ENCODE measurements around the gene TRIP12. TPM values are rescaled to one million over a fixed set of nuclear protein-coding genes. Genes with fewer than 3 reads are reported as not detected.
"Not testable (repeated sequence)": the region's sequence is repeated elsewhere in the genome, so short reads cannot be mapped to it uniquely, and the experiment has no call there.

TRIP12 gene
- total and polyA plus RNA-seq, 2 of the 8 experiments (the other 6 are each of a cell fraction or from before 2014, with no cell fraction given) = 23.1 to 174 TPM

DNA sequence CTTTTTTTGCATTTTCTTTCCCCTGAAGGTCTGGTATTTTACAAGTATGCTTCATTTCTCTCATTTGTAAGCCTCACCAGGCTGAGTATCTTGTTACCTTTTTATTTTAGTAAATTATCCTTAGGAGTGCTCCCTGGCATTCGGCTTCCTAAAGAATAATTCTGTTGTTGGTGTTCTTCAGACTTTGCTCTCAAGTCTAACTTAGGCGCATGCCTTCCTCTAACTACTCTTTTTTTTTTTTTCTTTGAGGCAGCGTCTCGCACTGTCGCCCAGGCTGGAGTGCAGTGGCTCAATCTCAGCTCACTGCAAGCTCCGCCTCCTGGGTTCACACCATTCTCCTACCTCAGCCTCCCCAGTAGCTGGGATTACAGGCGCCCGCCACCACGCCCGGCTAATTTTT, 2.7 kb upstream of the TRIP12 start:
- FAIRE-seq; H3K4me1 ChIP-seq (replicated peaks in 1 of 4; ENCODE audit: control insufficient read depth in 3 of 4, insufficient read depth in 4 of 4, low read length in 3 of 4); H3K18ac ChIP-seq (ENCODE audit: extremely low read depth, low read length); POLR2A ChIA-PET (ENCODE audit: partially characterized antibody); H3K79me1 ChIP-seq (ENCODE audit: low read depth, low read length); H2BK5ac ChIP-seq (ENCODE audit: low read depth, low read length); H2BK15ac ChIP-seq (ENCODE audit: low read length); H3K56ac ChIP-seq (replicated peaks; ENCODE audit: insufficient read length, low read depth, low read length); H3K4me2 ChIP-seq (ENCODE audit: insufficient read depth in 1 of 2, low read depth in 2 of 2, low read length in 2 of 2); H4K91ac ChIP-seq (replicated peaks; ENCODE audit: insufficient read length, low read length); CTCF ChIA-PET (ENCODE audit: partially characterized antibody); H2BK12ac ChIP-seq (ENCODE audit: low read depth, low read length); H3K27ac ChIP-seq (ENCODE audit: low read depth, low read length); H3K36me3 ChIP-seq (ENCODE audit: control insufficient read depth in 2 of 4, insufficient read depth in 4 of 4, low read length in 3 of 4); H3K23ac ChIP-seq (ENCODE audit: insufficient read length); H4K8ac ChIP-seq (ENCODE audit: extremely low read depth, insufficient read depth, low read length); DNase-seq (ENCODE audit: low read depth in 1 of 2, low spot score in 2 of 2); H3K4ac ChIP-seq (replicated peaks; ENCODE audit: insufficient read length, low read depth, low read length); H2BK120ac ChIP-seq (replicated peaks; ENCODE audit: low read depth, low read length); H2AK5ac ChIP-seq (ENCODE audit: low read depth, low read length); H2BK20ac ChIP-seq (ENCODE audit: low read length); H3K9me3 ChIP-seq (ENCODE audit: insufficient read depth in 2 of 2, low read depth in 1 of 2, low read length in 1 of 2); H4K5ac ChIP-seq (ENCODE audit: insufficient read length, low read depth, low read length); H3K4me3 ChIP-seq (ENCODE audit: extremely low read depth in 1 of 4, insufficient read depth in 2 of 4, low read depth in 3 of 4, low read length in 4 of 4); H3K14ac ChIP-seq (ENCODE audit: insufficient read length); H2AFZ ChIP-seq (ENCODE audit: low read length); H3K9ac ChIP-seq (replicated peaks in 1 of 4; ENCODE audit: extremely low read depth in 1 of 4, low read depth in 3 of 4, low read length in 3 of 4); H3K27me3 ChIP-seq (replicated peaks in 1 of 4; ENCODE audit: control insufficient read depth in 3 of 4, extremely low read depth in 1 of 4, insufficient read depth in 3 of 4, low read length in 3 of 4); H4K20me1 ChIP-seq (replicated peaks in 1 of 2; ENCODE audit: control insufficient read depth in 1 of 2, insufficient read depth in 2 of 2, low read length in 2 of 2); H3K23me2 ChIP-seq (ENCODE audit: low read depth, low read length): not testable (repeated sequence)
- H3K79me2 ChIP-seq (ENCODE audit: control insufficient read depth in 1 of 2, insufficient read depth in 2 of 2, low read length in 2 of 2) = peaks cover 4 to 30% of the 10 kb centered on the region in 2 experiments; a peak in 3 of 4 replicates
- 94% methylated on average over 7 of the region's 10 CpGs; no CpG with 5 or more reads in 1 of the 2 experiments for WGBS, 2 experiments (ENCODE audit: extremely low coverage in 1 of 2, insufficient coverage in 1 of 2, insufficient read length in 1 of 2, insufficient replicate concordance in 2 of 2, low coverage in 1 of 2, low lambda C conversion rate in 2 of 2, missing lambda C conversion rate in 1 of 2)
